T-helper 9 cell (primary cell): ENCODE results near the gene PRR18.

Source experiments
- DNase-seq: peaks from one replicate; pipeline ENCODE4 v3.0.0-alpha.2; 2020

The PRR18 gene

GRCh38 chr6:166333172-166333995, 25.2 kb upstream of the PRR18 start:
- peak; percentile 4 for DNase-seq

- no peak for DNase-seq
These were observed 23.6 kb upstream of the PRR18 start for GRCh38 chr6:166331503-166332415.

GRCh38 chr6:166330612-166331011, 22.4 kb upstream of the PRR18 start:
- DNase-seq = no peak

GRCh38 chr6:166325383-166326042, 17.3 kb upstream of the PRR18 start:
- DNase-seq = no peak

- no peak for DNase-seq
These were observed 15.2 kb upstream of the PRR18 start for GRCh38 chr6:166323395-166323794.

GRCh38 chr6:166318649-166319600, 10.7 kb upstream of the PRR18 start:
- DNase-seq = no peak

GRCh38 chr6:166318227-166318626, 10.0 kb upstream of the PRR18 start:
- DNase-seq = no peak

GRCh38 chr6:166317261-166318212, 9.3 kb upstream of the PRR18 start:
- DNase-seq = no peak

GRCh38 chr6:166315436-166315835, 7.2 kb upstream of the PRR18 start:
- no peak for DNase-seq

- no peak for DNase-seq
These were observed 6.3 kb upstream of the PRR18 start for GRCh38 chr6:166314454-166314853.

- DNase-seq = no peak
These were observed 5.3 kb upstream of the PRR18 start for GRCh38 chr6:166313255-166314070.

- DNase-seq = no peak
These were observed 4.6 kb upstream of the PRR18 start for GRCh38 chr6:166312832-166313231.

GRCh38 chr6:166310634-166311033, 2.4 kb upstream of the PRR18 start:
- DNase-seq = no peak

GRCh38 chr6:166309977-166310376, 1.8 kb upstream of the PRR18 start:
- no peak for DNase-seq

GRCh38 chr6:166308769-166309589, 787 bp upstream of the PRR18 start:
- no peak for DNase-seq

GRCh38 chr6:166307082-166308032, 835 bp downstream of the PRR18 start:
- DNase-seq = no peak

- DNase-seq = no peak
These were observed 1.7 kb downstream of the PRR18 start for GRCh38 chr6:166306378-166307081.
